GM18517 (cell line): ENCODE data around the gene CDH22.

ENCODE experiments used
- ATAC-seq: cut with Tn5 transposase; IDR thresholded peaks from one replicate; pipeline ENCODE4 v1.9.1; 2021; ENCODE audit warnings: mild to moderate bottlenecking, moderate library complexity; ENCODE audit not compliant: unreplicated experiment

The CDH22 gene

DNA sequence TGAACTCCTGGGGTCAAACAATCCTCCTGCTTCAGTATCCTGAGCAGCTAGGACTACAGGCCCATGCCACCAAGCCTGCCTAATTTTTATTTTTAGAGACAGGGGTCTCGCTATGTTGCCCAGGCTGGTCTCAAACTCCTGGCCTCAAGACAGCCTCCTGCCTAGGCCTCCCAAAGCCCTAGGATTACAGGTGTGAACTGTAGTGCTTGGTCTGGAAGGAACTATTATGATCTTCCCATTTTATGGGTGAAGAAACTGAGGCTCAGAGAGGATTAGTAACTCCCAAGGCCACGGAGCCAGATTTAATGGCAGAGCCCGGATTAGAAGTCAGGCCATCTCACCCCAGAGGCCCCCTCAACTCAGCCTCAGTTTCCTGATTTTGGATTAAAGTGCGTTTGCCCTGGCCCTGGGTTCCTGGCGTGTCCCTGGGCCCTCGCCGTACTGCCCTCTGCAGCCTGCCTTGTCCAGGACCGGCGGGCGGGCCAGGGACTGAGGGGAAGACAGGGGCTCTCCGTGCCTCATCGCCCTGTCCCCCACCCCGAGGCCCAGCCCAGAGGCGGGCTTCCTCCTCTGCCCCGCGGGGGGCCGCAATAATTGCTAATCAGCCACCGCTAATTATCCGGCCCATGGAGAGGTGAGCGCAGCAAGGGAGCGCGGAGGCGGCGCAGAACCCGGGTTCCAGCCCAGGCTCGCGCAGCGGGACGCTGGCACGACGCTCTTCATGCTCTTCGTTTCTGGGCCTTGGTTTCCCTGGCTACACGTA lies 155.3 kb downstream of the CDH22 start:
- no peak for ATAC-seq

DNA sequence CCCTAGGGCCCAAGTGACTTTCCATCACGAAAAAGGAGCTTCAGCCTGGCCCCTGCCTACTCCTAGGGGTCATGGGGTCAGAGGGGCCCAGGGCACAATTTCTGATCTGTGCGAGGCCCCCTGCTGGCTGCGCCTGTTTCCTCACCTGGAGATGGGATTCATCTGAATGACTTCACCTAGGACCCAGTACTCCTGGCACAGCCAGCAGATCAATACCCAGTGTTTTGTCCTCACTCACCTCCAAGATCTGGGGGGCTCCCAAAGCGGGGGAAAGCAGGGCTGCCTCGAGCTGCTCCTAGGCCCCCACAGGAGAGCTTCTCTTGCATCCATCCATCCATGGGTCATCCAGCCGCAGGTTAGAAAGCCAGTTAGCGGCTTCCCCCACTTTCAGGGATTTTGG lies 156.4 kb downstream of the CDH22 start:
- ATAC-seq, result no peak

DNA sequence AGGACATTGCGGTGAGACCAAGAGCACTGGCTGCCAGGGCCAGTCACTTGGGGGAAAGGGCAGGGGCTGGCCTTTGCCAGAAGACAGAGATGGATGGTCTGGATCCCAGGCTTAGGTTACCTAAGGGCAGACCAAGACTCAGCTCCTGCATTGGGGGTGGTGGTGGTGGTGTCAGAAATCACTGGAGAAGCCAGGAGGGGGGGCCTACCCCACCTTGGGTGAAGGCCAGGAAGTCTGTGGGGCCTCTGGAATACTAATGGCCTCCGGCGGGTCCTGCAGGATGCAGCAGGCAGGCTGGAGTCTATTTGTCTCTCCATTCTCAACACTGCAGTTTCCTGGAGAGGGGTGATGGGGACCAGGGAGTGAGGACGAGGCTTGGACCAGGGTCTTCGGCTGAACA lies 157.4 kb downstream of the CDH22 start:
- no peak for ATAC-seq

DNA sequence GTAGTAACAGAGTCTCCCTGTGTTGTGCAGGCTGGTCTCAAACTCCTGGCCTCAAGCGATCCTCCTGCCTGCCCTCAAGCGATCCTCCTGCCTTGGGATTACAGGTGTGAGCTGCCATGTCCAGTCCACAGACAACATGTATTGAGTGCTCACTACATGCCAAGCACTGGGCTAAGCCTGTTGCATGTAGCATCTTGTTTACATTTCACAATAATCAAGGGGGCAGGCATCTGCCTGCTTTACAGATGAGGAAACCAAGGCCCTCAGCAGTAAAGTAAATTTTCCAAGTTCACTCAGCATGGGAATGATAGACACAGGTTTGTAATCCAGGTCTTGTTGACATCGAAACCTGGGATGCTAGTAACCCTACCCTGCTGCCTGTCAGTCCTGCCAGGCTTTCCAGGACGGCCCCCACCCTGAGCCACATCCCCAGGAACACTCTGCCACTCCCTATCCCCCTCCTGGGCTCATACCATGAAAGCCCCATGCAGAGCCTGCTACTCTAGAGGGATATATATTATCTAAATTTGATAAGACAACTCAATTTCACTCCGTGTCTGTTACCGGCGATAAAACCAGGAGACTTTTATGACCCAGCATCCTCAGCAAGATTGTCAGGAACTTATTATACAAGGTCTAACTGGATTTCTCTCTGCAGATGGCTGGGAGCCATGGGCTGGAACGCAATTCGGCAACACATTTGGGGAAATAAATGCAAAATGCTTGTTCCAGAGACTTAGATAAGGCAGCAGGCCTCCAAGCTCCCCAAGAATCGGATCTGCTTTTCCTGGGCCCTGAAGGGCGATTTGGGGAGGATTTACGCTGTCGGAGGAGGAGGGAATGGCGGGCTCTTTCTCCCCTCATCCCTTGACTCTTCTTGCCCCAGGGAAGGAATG lies 159.7 kb downstream of the CDH22 start:
- ATAC-seq, result no peak

DNA sequence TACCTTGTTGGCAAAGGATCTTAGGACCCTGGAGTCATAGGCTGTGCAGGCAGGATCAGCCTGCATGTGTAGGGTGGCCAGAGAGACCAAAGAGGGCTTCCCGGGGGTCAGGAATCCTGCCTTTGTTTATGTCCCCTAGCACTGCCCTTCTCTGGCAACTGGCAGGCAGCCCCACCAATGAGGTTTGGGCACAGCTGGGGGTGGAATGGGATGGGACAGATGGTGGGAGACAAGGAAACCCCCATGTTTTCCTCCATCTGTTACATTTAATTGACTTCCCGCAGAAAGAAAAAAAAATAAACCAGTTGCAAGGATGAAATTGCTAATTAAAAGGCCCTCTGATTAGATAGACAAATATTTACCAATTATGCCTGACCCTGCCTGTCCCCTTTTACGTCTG lies 162.6 kb downstream of the CDH22 start:
- ATAC-seq, result no peak

DNA sequence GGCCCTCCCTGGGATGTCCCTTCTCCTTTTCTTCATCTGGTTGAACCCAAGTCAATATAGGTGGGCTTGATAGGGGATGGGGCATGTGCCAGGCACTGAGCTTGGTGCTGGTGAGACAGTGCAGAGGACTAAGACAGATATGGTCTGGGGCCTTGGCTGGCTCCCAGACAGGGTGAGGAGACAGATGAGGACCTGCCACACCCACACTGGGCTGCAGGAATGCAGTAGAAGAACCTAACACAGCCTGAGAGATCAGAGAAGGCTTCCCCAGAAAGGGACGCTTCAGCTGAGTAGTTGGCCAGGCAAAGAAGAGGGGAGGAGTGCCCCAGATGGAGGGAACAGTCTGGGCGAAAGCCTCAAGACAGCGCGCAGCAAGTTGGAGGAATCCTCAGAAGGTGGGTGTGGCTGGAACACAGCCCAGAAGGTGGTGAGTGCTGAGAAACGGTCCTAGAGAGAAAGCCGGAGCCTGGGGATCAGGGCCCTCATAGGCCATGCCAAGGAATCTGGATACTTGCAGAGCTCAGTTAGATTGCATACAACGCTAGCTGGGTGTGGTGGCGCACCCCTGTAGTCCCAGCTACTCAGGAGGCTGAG lies 163.8 kb downstream of the CDH22 start:
- no peak for ATAC-seq

DNA sequence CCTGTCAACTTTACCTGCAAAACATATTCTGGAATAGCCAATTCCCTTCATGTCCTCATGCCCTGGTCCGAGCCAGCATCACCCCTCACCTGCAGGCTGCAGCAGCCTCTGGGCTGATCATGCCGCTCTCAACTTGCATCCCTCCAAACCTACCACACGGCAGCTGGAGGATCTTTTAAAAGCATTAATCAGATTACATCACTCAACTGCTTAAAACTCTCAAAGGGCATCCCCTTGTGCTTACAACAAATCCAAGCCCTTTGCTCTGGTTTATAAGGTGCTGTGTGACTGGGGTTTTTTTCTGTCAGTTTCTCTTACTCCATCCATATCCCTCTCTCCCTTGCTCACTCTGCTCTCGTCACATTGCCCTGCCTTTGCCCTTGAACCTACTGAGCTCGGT lies 166.2 kb downstream of the CDH22 start:
- no peak for ATAC-seq

DNA sequence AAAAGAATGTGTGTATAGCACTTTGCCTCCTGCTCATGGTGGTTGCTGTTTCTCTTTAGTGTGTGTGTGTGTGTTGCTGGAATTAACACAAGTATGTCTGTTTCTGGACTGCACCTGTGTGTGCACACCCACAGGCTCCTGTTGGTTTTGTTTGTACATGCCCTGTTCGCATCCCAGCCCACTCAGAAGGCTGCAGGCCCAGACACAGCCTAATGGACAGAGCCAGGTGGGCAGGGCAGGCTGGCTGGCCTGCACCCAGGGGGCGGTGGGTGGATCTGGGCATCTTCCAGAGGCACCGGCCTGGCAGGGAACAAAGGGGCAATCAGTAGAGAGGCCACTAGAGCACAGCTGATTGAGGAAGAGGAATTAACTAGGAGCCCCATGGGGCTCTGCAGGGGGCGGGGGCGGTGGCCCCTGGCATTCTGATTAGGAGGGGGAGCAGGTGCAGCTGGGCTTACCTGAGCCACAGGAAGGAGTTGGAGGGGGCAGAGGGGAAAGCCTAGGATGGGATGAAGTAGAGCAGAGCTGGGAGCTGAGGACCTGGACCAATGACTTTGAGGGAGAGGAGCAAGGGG lies 168.3 kb downstream of the CDH22 start:
- ATAC-seq, result no peak

DNA sequence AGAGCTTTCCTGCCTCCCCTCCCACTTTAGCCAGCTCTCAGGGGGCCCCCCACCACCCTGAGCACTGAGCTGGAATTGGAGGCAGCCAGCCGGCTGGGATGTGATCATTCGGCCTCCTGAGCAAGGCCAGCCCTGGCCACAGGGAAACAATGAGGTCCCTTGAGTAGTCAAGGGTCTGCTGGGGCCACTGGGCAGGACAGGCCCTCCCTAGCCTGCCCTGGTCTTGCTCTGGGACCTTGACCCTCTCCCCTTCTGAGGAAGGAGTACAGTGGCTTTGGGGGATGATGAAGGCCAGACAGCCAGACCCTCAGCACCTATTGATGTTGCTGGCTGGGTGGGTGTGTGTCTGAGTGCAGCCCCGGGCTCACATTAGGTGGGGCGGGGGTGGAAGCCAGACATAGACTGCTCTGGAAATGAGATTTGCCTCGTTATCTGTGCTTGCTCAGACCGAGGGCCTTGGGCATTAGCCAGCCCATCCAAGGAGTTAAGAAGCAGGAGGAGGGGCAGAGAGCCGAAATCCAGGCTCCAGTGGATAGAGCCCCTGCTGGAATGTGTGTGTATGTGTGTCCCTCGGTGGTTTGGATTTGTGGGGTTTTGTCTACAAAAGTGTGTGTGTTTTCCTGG lies 168.9 kb downstream of the CDH22 start:
- no peak for ATAC-seq

DNA sequence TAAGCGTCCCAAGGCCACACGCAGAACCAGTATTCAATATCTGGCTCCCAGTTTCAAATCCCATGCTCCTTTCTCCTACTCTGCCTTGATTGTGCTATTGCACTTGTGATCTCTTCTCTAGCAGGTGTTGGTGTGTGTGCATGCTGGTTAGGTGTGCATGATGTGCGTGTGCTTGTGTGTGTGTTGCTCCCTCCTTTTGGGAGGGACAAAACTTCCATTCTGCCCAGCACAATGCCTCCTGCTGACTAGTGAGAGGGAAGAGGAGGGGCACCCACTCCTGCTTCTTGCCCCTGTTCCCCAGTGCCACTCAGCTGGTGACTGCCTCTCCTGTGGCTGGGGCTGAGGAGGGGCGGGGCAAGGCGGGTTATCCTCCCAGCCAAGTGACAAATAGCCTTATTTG lies 170.5 kb downstream of the CDH22 start:
- no peak for ATAC-seq

DNA sequence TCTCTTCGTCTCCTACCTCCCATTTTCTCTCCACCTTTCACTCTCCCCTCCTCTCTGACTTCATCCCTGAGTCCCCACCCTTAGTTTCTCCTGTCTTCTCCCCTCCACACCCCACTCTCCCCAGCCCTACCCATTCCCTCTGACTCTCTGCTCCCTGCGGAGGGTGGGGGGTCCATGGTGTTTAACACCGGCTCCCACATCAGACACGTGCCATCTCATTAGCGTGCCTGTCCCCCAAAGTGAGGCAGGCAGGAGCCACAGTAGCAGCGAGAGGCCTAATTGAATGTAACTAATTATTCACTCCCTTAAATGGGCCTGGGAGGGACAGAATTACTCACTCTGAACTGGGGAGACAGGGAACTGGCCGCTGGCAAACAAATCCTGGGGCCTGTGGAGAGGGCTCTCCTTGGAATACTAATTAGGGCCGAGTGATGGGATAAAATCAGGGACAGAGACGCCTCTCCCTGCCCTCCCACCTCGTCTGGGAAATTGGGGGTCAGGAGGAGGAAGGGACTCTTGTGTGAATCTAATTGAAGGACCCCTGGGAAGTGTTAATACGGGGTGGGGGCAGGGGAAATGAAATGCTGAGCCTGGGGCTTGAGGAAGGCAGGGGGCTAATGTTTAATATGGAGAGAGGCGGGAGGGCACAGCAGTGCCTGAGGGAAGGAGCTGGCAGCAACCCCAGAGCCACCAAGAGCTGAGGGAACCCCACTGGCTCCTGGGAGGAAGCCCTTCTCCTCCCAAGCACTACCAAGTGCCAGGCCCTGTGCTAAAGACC lies 172.3 kb downstream of the CDH22 start:
- no peak for ATAC-seq

DNA sequence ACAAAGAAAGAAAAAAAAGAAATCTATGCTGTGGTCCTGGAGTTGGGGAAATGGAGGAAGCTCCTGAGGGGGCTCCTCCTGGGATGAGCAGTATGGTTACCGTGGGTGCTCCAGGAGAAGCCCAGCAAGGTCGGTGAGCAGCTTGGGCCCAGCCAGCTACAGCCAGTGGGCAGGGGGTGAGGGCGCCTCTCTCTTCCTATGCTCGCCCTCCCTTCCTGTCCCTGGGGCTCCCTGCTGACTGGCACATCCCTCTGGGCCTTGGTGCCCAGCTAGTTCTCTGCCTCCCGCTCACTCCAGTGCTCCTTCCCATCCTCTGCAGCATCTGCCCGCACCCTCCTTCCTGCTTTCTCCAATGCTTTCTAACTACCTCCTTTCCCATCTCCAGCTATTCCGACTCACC lies 173.6 kb downstream of the CDH22 start:
- no peak for ATAC-seq

DNA sequence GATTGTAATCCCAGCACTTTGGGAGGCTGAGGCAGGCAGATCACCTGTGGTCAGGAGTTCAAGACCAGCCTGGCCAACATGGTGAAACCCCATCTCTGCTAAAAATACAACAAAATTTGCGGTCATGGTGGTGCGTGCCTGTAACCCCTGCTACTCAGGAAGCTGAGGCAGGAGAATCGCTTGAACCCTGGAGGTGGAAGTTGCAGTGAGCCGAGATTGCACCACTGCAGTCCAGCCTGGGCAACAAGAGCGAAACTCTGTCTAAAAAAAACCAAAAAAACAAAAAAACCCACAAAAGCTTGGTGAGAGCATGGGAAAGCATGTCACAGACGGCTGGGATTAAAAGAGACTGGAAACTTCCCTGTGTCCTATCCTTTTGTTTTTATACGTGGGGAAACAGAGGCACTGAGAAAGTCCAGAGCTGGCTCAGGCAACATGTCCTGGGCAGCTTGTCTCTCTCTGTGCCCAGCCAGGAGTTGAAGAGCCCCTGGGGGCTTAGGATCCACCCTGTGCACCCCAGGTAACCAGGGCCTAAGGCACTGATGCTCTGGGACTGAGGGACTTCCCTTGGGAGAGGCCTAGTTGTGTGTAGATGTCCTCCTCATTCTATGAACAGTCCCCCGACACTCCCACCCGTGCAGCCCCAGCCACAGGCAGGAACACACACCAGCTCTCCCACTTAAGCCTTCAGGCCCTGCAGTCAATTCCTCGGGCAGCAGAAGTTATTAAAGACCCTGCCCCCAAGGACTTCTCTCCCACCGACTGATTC lies 174.2 kb downstream of the CDH22 start:
- ATAC-seq, result no peak

DNA sequence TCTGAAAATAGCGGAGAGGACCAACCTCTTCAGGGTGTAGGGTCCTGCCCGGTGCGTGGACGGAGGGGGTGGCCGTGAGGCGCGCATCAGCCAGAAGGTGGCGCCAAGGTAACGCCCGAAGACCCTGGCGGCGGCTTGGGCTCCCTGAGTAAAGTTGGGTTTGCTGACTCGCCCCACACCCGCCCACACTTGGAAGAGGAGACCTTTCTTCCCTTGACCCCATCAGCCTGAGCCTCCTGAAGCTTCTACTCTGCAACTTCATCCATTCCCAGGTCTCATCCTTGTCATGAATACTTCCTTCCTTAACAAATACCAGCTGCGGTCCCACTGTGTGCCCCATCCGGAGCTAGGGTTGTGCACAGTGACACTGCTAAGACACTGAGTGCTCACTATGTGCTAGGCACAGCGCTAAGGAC lies 175.6 kb downstream of the CDH22 start:
- ATAC-seq, result no peak

DNA sequence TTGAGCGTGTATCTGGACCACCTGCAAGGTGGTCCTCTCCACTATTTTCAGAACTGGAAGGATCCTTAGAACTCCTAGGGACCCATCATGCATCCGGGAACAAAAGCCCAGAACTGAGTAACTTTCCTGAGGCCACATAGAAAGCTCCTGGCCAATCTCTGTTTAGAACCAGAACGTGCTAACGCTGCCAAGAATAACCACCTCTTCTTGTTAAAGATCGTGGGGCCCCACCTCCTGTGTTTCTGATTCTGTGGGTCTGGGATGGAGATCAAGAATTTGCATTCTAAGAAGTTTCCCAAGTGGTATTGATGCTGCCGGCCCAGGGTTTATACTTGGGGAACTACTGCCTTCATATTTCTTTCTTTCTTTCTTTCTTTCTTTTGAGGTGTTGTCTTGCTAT lies 176.9 kb downstream of the CDH22 start:
- no peak for ATAC-seq

DNA sequence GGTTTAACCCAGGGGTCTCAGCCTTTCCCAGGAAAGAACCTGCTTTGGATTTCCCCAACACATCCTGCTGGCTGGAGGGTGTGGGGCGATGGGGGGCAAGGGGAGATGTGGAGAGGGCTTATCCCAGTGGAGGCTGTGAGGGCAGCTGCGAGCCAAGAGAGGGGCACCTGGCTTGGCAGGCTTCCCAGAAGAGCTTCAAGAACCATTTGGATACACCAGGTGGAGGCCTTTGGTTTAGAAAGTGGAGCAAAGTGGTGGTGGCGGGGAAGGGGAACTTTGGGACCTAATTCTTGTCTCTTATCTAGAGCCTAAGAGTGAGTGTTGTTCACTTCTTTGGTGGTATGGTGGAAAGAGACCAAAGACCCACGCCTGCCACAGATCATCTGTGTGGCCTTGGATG lies 177.8 kb downstream of the CDH22 start:
- ATAC-seq, result no peak

DNA sequence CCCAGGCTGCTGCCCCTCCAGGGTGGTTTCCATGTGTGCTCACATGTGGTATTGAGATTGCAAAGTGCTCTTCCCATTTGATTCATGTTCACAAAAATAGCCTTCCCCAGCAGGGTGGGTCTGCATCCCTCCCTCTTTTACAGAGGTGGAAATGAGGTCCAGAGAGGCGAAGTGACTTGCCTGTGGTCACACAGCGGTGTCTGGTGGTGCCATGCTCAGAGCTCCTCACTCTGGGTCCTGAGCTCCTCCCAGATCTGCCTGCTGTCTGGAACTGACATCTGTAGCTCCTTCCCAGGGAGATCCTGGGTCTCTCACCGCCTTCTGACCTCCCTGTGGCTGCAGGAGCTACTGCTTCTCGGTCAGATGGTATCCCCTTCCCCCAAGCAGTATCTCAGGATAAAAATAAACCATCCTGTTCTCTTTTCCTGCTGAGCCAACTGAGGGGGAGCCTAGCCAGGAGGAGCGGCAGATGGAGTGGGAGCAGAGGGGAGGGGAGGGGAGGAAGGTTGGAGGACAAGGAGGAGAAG lies 178.3 kb downstream of the CDH22 start:
- ATAC-seq, result no peak

DNA sequence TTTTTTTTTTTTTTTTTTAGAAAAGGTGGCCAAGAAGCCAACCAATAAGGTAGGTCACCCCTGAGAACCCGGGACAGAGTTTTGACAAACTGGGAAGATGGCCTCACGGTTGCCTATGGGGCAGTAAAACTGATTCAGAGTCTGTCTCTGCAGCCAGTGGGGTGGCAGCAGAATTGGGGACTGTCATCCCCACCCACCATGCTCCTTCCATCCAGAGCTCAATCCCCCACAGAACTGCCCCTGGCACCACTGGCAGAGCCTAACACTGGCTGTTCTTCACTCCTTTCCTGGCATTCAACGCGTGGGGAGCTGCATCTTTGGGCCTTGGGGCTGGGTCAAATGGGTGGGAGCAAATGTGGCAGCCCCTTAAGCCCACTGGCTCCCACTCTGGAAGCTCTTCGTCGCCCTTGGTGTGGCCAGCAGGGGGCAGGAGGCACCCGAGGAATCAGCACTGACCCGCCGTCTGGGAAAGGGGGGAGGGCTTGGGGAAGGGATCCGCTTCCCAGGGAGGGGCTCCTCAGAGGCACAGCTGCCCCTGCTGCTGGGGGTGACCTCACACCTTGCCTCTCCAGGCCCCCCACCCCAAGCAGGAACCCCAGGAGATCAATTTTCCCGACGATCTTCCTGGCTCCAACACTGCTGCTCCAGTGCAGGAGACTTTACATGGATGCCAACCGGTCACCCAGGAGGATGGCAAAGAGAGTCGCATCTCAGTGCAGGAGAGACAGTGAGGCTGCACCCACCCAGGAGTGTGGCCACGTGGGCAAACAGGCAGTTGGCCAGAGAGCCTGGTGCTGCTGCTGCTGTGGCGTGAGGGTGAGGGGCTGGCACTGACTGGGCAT lies 179.8 kb downstream of the CDH22 start:
- no peak for ATAC-seq
